Measurements from ENCODE around the gene RBM25.
"Not testable (repeated sequence)": the region's sequence is repeated elsewhere in the genome, so short reads cannot be mapped to it uniquely, and the experiment has no call there.

GRCh38 chr14:73016011-73016410, 42.3 kb upstream of the RBM25 start:
- TF ChIP-seq, protein P1, sequence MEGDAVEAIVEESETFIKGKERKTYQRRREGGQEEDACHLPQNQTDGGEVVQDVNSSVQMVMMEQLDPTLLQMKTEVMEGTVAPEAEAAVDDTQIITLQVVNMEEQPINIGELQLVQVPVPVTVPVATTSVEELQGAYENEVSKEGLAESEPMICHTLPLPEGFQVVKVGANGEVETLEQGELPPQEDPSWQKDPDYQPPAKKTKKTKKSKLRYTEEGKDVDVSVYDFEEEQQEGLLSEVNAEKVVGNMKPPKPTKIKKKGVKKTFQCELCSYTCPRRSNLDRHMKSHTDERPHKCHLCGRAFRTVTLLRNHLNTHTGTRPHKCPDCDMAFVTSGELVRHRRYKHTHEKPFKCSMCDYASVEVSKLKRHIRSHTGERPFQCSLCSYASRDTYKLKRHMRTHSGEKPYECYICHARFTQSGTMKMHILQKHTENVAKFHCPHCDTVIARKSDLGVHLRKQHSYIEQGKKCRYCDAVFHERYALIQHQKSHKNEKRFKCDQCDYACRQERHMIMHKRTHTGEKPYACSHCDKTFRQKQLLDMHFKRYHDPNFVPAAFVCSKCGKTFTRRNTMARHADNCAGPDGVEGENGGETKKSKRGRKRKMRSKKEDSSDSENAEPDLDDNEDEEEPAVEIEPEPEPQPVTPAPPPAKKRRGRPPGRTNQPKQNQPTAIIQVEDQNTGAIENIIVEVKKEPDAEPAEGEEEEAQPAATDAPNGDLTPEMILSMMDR (IDR thresholded peaks at IDR 0.05): not testable (repeated sequence)
- not testable (repeated sequence) for TF ChIP-seq POLR2A (IDR thresholded peaks at IDR 0.05)

Data from adrenal gland (tissue), 5 donors.